H9 (cell line): ENCODE results near the gene LPO. TPM values are rescaled to one million over a fixed set of nuclear protein-coding genes. Genes with fewer than 3 reads are reported as not detected.

Source experiments
- DNase-seq: peaks from one replicate; pipeline ENCODE4 v3.0.0-alpha.2; 2017
- H2AFZ ChIP-seq: one replicate; pipeline ENCODE4 v1.6.1; 2013; ENCODE audit warnings: mild to moderate bottlenecking, low read length, control low read depth, moderate library complexity
- H2AK5ac ChIP-seq: 2 replicates; pipeline ENCODE4 v1.6.1; 2013; ENCODE audit warnings: low read length, control low read depth, mixed read lengths; ENCODE audit not compliant: insufficient read length
- H2BK120ac ChIP-seq: one replicate; pipeline ENCODE4 v1.6.1; 2013; ENCODE audit warnings: low read depth, mild to moderate bottlenecking, low read length, control low read depth, inconsistent platforms; ENCODE audit not compliant: poor library complexity, severe bottlenecking
- H2BK12ac ChIP-seq: 2 replicates; pipeline ENCODE4 v1.6.1; 2013; ENCODE audit warnings: low read length, control low read depth, mixed read lengths, low read depth; ENCODE audit not compliant: insufficient read length
- H2BK15ac ChIP-seq: 2 replicates; pipeline ENCODE4 v1.6.1; 2013; ENCODE audit warnings: low read depth, low read length, control low read depth
- H2BK20ac ChIP-seq: one replicate; pipeline ENCODE4 v1.6.1; 2013; ENCODE audit warnings: low read depth, mild to moderate bottlenecking, low read length, control low read depth, inconsistent platforms; ENCODE audit not compliant: poor library complexity, severe bottlenecking
- H2BK5ac ChIP-seq: 2 replicates; pipeline ENCODE4 v1.6.1; 2013; ENCODE audit warnings: low read length, control low read depth, mixed read lengths; ENCODE audit not compliant: insufficient read length
- H3K14ac ChIP-seq: 2 replicates; pipeline ENCODE4 v1.6.1; 2013; ENCODE audit warnings: low read length, control low read depth; ENCODE audit not compliant: insufficient read depth
- H3K18ac ChIP-seq: 2 replicates; pipeline ENCODE4 v1.6.1; 2013; ENCODE audit warnings: low read depth, mild to moderate bottlenecking, mixed read lengths, low read length, control low read depth; ENCODE audit not compliant: insufficient read length
- H3K23ac ChIP-seq: 2 replicates; pipeline ENCODE4 v1.6.1; 2013; ENCODE audit warnings: low read length, control low read depth, mixed read lengths, low read depth; ENCODE audit not compliant: insufficient read length
- H3K23me2 ChIP-seq: 2 replicates; pipeline ENCODE4 v1.6.1; 2013; ENCODE audit warnings: low read depth, mild to moderate bottlenecking, mixed read lengths, low read length, control low read depth; ENCODE audit not compliant: insufficient read length, poor library complexity, severe bottlenecking
- H3K27ac ChIP-seq: 2 replicates; pipeline ENCODE4 v1.5.1; 2013; ENCODE audit warnings: low read length, control low read depth, mixed read lengths, low read depth; ENCODE audit not compliant: insufficient read length
- H3K27me3 ChIP-seq: 2 replicates; pipeline ENCODE4 v1.6.1; 2013; ENCODE audit warnings: low read length, control low read depth, inconsistent platforms; ENCODE audit not compliant: insufficient read depth
- H3K4ac ChIP-seq: 2 replicates; pipeline ENCODE4 v1.6.1; 2013; ENCODE audit warnings: low read depth, mild to moderate bottlenecking, control low read depth, inconsistent platforms, low read length, moderate library complexity
- H3K4me1 ChIP-seq: 2 replicates; pipeline ENCODE4 v1.6.1; 2013; ENCODE audit warnings: low read length, control low read depth, inconsistent platforms; ENCODE audit not compliant: insufficient read depth
- H3K4me2 ChIP-seq: 2 replicates; pipeline ENCODE4 v1.6.1; 2013; ENCODE audit warnings: low read length, control low read depth, mixed read lengths; ENCODE audit not compliant: insufficient read length, insufficient read depth
- H3K56ac ChIP-seq: 2 replicates; pipeline ENCODE4 v1.6.1; 2013; ENCODE audit warnings: low read depth, mild to moderate bottlenecking, mixed read lengths, low read length, control low read depth; ENCODE audit not compliant: insufficient read length
- H3K79me1 ChIP-seq: 2 replicates; pipeline ENCODE4 v1.6.1; 2013; ENCODE audit warnings: low read depth, mild to moderate bottlenecking, moderate library complexity, low read length, control low read depth, inconsistent platforms; ENCODE audit not compliant: insufficient read depth, poor library complexity, severe bottlenecking
- H3K79me2 ChIP-seq: 2 replicates; pipeline ENCODE4 v1.6.1; 2013; ENCODE audit warnings: low read length, control low read depth, inconsistent platforms; ENCODE audit not compliant: insufficient read depth
- H3K9ac ChIP-seq: 2 replicates; pipeline ENCODE4 v1.6.1; 2013; ENCODE audit warnings: low read length, control low read depth, mixed read lengths; ENCODE audit not compliant: insufficient read length; ENCODE audit errors: extremely low read depth
- H3K9me3 ChIP-seq: one replicate; pipeline ENCODE4 v1.6.1; 2013; ENCODE audit warnings: low read depth, low read length, inconsistent platforms; ENCODE audit not compliant: control insufficient read depth
- H3T11ph ChIP-seq: one replicate; pipeline ENCODE4 v1.6.1; 2013; ENCODE audit warnings: mild to moderate bottlenecking, low read length, control low read depth, inconsistent platforms
- H4K20me1 ChIP-seq: one replicate; pipeline ENCODE4 v1.6.1; 2013; ENCODE audit not compliant: control insufficient read depth, insufficient read length, insufficient read depth
- H4K5ac ChIP-seq: 2 replicates; pipeline ENCODE4 v1.6.1; 2013; ENCODE audit warnings: low read depth, mild to moderate bottlenecking, mixed read lengths, low read length, control low read depth; ENCODE audit not compliant: insufficient read length
- H4K8ac ChIP-seq: replicated peaks from 2 replicates; pipeline ENCODE4 v1.6.1; 2013; ENCODE audit warnings: low read length, control low read depth, mixed read lengths, low read depth; ENCODE audit not compliant: insufficient read length
- H4K91ac ChIP-seq: 2 replicates; pipeline ENCODE4 v1.6.1; 2013; ENCODE audit warnings: low read depth, mild to moderate bottlenecking, moderate library complexity, mixed read lengths, low read length, control low read depth; ENCODE audit not compliant: insufficient read length
- H3K27ac Mint-ChIP-seq, 3 experiments: 2 replicates in 2 of 3; 3 replicates in 1 of 3; pipeline ENCODE4 v1.8.0; 2020 to 2021; ENCODE audit warnings: mixed read lengths in 3 of 3, mild to moderate bottlenecking in 1 of 3, moderate library complexity in 1 of 3
- H3K27me3 Mint-ChIP-seq: 2 replicates; pipeline ENCODE4 v1.8.0; 2021; ENCODE audit warnings: low read depth, mild to moderate bottlenecking, moderate library complexity, mixed read lengths
- H3K36me3 Mint-ChIP-seq, 3 experiments: 2 replicates in 2 of 3; 3 replicates in 1 of 3; pipeline ENCODE4 v1.8.0; 2020 to 2021; ENCODE audit warnings: low read depth in 3 of 3, mixed read lengths in 3 of 3; ENCODE audit not compliant: insufficient read depth in 1 of 3
- H3K4me1 Mint-ChIP-seq, 2 experiments: 2 replicates each; pipeline ENCODE4 v1.8.0; 2020; ENCODE audit warnings: mixed read lengths in 2 of 2
- H3K4me3 Mint-ChIP-seq, 2 experiments: 2 replicates in 1 of 2; 3 replicates in 1 of 2; pipeline ENCODE4 v1.8.0; 2020 to 2021; ENCODE audit warnings: mild to moderate bottlenecking in 2 of 2, mixed read lengths in 2 of 2, moderate library complexity in 1 of 2
- H3K9me3 Mint-ChIP-seq, 2 experiments: 2 replicates in 1 of 2; 3 replicates in 1 of 2; pipeline ENCODE4 v1.8.0; 2020; ENCODE audit warnings: mild to moderate bottlenecking in 2 of 2, mixed read lengths in 2 of 2, moderate library complexity in 1 of 2
- WGBS: extraction: QIAGEN DNeasy Blood & Tissue Kit; methylation state at CpG from one replicate; pipeline ENCODE4 v1.1.7; 2013; ENCODE audit warnings: missing lambda C conversion rate, low lambda C conversion rate, mixed read lengths; ENCODE audit not compliant: insufficient read length; ENCODE audit errors: extremely low coverage; 5-methylcytosine and 5-hydroxymethylcytosine counted together
- total RNA-seq: library from RNA; stranded (reverse); gene quantifications from 2 replicates; pipeline ENCODE4 v1.2.1, GENCODE V29; 2021
- TF ChIP-seq, protein P1 (sequence below): fragments of 200-600 bp; sonication (generic); conservative IDR thresholded peaks from 3 replicates; pipeline ENCODE4 v1.8.0; 2021; ENCODE audit warnings: antibody characterized with exemption, mild to moderate bottlenecking

LPO gene
- total RNA-seq, 1 experiment from 2014 or later: 0.17 TPM

DNA sequence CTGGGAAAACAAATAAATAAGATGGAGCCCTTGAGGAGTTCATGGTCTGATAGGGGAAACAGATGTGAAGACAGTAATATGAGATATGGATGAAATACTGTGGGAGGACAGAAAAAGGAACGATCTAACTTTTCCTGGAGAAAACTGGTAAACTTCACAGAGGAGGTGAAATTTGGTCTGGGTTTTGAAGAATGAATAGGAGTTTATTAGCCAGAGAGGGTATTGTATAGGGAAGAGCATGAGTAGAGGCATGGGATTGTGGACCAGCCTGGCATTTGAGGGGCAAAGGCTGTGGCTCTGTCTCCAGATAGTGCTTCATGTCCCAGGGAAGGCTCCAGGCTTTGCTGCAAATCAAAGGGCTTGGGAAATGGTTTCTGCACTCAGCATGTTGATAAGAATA is 1.6 kb downstream of the LPO start:
- Histone ChIP-seq H3K56ac (no peak overlapping the region), H4K5ac (no peak overlapping the region), H3K27ac (no peak overlapping the region), H3K4me1 (no peaks in the 10 kb centered on the region), H2BK5ac (no peak overlapping the region), H4K91ac (no peak overlapping the region), H4K20me1 (no peaks in the 10 kb centered on the region), H2BK120ac (no peak overlapping the region), H3K9me3 (no peaks in the 10 kb centered on the region), H3K79me2 (no peaks in the 10 kb centered on the region), H3K14ac (no peak overlapping the region), H3K18ac (no peak overlapping the region), H3K4me2 (no peak overlapping the region), H2BK15ac (no peak overlapping the region), H3K27me3 (0 out of 2 replicates have a peak, but pooled peaks cover 2% of the 10 kb centered on the region), H3K79me1 (no peaks in the 10 kb centered on the region), H3T11ph (no peak overlapping the region), H3K9ac (no peak overlapping the region), H2AFZ (no peak overlapping the region), H3K4ac (no peak overlapping the region), H2BK12ac (no peak overlapping the region), H3K23ac (no peak overlapping the region), H2AK5ac (no peak overlapping the region), H4K8ac (no peak overlapping the region), H2BK20ac (no peak overlapping the region), H3K23me2 (no peaks in the 10 kb centered on the region)
- Mint-ChIP-seq H3K27me3 (peaks cover 86% of the 10 kb centered on the region), H3K27ac (no peak overlapping the region), H3K9me3 (no peaks in the 10 kb centered on the region), H3K36me3 (no peaks in the 10 kb centered on the region), H3K4me3 (no peak overlapping the region), H3K4me1 (0 out of 4 replicates have a peak, but pooled peaks cover 0 to 3% of the 10 kb centered on the region in 2 experiments)
- TF ChIP-seq, protein P1, sequence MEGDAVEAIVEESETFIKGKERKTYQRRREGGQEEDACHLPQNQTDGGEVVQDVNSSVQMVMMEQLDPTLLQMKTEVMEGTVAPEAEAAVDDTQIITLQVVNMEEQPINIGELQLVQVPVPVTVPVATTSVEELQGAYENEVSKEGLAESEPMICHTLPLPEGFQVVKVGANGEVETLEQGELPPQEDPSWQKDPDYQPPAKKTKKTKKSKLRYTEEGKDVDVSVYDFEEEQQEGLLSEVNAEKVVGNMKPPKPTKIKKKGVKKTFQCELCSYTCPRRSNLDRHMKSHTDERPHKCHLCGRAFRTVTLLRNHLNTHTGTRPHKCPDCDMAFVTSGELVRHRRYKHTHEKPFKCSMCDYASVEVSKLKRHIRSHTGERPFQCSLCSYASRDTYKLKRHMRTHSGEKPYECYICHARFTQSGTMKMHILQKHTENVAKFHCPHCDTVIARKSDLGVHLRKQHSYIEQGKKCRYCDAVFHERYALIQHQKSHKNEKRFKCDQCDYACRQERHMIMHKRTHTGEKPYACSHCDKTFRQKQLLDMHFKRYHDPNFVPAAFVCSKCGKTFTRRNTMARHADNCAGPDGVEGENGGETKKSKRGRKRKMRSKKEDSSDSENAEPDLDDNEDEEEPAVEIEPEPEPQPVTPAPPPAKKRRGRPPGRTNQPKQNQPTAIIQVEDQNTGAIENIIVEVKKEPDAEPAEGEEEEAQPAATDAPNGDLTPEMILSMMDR: no peak
- WGBS: no CpG with 5 or more reads among the region's 1 CpG
- DNase-seq: no peak
